ENCODE results near the gene NMBR. TPM values are rescaled to one million over a fixed set of nuclear protein-coding genes. Genes with fewer than 3 reads are reported as not detected.

The NMBR gene
- not detected for total RNA-seq (ENCODE audit: unreplicated experiment)
- long read RNA-seq: 0 reads

DNA sequence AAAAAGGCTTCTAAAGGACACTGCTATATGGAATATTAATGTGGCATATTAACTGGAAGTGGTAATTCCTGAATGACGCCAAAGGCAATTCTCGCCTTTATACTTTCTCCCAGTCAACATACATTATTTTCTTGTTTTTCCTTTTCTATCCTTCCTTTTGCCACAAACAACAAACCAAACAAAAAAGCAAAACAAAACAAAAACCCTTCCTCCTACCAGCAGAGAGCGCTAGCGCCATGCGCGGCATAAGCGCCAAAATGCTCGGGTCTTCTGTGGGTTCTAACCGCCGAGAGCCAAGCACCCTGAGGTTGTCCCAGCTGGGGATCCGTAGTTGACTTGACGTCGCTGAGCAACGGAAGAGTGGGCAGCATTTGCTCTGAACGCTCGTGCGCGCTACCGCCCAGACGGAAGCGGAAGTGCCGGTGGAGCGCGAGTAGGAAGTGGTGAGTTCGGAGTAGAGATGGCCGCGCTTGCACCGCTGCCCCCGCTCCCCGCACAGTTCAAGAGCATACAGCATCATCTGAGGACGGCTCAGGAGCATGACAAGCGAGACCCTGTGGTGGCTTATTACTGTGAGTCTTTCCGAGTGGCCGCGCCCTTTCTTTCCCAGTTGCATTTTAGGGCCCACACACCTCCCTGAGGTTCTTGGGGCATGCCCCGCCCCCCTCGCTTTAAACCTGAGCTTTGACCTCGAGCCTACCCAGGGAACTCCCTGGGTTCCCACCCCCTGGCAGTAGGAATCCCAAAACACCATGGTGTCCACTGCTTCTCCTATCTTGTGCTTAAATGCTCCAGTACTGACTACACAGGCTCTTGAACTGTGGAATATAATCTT, at the start of gene NMBR, which contains the start of gene VTA1:
NMBR (minus strand) TSS at position 295 of the 835 bp plus-strand sequence. CDS start 58,464 bp downstream, outside the sequence.
VTA1 (plus strand) TSS at position 436 of the 835 bp plus-strand sequence; CDS start at position 461, 25 bp downstream.
- Mint-ChIP-seq H3K4me1 (ENCODE audit: unreplicated experiment) (peaks cover 35% of the 10 kb centered on the region), H3K36me3 (ENCODE audit: low read depth, unreplicated experiment) (no peaks in the 10 kb centered on the region), H3K9me3 (ENCODE audit: unreplicated experiment) (no peaks in the 10 kb centered on the region), H3K27me3 (ENCODE audit: unreplicated experiment) (peaks cover 3% of the 10 kb centered on the region), H3K4me3 (ENCODE audit: unreplicated experiment) (peak within 1 kb of the TSS; percentile 97), H3K27ac (ENCODE audit: unreplicated experiment) (peak within 1 kb of the TSS; percentile 91)
- TF ChIP-seq, protein P1, sequence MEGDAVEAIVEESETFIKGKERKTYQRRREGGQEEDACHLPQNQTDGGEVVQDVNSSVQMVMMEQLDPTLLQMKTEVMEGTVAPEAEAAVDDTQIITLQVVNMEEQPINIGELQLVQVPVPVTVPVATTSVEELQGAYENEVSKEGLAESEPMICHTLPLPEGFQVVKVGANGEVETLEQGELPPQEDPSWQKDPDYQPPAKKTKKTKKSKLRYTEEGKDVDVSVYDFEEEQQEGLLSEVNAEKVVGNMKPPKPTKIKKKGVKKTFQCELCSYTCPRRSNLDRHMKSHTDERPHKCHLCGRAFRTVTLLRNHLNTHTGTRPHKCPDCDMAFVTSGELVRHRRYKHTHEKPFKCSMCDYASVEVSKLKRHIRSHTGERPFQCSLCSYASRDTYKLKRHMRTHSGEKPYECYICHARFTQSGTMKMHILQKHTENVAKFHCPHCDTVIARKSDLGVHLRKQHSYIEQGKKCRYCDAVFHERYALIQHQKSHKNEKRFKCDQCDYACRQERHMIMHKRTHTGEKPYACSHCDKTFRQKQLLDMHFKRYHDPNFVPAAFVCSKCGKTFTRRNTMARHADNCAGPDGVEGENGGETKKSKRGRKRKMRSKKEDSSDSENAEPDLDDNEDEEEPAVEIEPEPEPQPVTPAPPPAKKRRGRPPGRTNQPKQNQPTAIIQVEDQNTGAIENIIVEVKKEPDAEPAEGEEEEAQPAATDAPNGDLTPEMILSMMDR (IDR thresholded peaks at IDR 0.05; ENCODE audit: unreplicated experiment): peak; percentile 71
- DNase-seq (ENCODE audit: low spot score): peak; percentile 93

DNA sequence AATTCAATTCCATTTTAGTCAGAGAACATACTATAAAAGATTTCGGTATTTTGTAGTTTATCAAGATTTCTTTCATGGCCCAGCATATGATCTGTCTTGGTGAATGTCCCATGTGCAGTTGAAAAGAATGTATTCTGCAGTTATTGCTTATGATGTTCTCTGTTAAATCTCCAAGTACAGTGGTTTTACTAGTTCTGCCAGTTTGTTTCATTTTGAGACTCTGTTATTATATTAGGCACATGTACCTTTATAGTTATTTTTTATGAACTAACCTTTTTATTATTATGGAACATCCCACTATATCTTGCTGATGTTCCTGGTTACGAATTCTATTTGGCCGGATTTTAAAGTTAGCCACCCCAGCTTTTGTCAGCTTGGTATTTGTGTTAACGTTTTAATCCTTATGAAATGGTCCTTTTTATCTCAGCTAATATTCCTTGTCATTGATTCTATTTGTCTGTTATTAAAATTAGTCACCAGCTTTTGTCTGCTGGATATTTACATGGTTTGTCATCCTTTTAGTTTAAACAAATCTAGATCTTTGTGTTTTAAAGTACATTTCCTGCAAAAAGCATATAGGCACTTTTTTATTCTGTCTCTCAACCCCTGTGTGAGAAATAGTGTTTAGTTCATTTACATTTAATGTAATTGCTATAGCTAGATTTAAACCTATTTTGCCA, 49.1 kb upstream of the NMBR start:
- H3K27ac Mint-ChIP-seq (ENCODE audit: unreplicated experiment): no peak overlapping the region
- no peaks in the 10 kb centered on the region for H3K4me1 Mint-ChIP-seq (ENCODE audit: unreplicated experiment)
- no peaks in the 10 kb centered on the region for H3K9me3 Mint-ChIP-seq (ENCODE audit: unreplicated experiment)
- H3K27me3 Mint-ChIP-seq (ENCODE audit: unreplicated experiment): no peaks in the 10 kb centered on the region
- no peak for DNase-seq (ENCODE audit: low spot score)
- TF ChIP-seq, protein P1 (IDR thresholded peaks at IDR 0.05; ENCODE audit: unreplicated experiment): no peak
- no peak overlapping the region for H3K4me3 Mint-ChIP-seq (ENCODE audit: unreplicated experiment)
- H3K36me3 Mint-ChIP-seq (ENCODE audit: low read depth, unreplicated experiment): no peaks in the 10 kb centered on the region

DNA sequence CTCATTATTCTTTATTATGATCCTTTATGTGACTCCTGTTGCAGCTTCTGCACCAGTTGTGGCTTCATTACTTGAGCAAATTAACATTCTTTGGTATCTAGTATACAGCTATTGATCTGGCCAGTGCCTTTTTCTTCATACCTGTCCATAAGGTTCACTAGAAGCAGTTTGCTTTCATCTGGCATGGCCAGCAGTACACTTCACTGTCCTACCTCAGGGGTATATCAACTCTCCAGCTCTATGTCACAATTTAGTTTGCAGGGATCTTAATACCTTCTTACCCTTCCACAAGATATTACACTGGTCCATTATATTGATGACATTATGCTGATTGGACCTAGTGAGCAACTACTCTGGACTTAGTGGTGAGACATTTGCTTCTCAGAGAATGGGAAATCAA, 46.7 kb upstream of the NMBR start:
- no peak for DNase-seq (ENCODE audit: low spot score)
- TF ChIP-seq, protein P1 (IDR thresholded peaks at IDR 0.05; ENCODE audit: unreplicated experiment): no peak
- H3K36me3 Mint-ChIP-seq (ENCODE audit: low read depth, unreplicated experiment): no peaks in the 10 kb centered on the region
- H3K4me1 Mint-ChIP-seq (ENCODE audit: unreplicated experiment): no peaks in the 10 kb centered on the region
- no peak overlapping the region for H3K4me3 Mint-ChIP-seq (ENCODE audit: unreplicated experiment)
- no peaks in the 10 kb centered on the region for H3K9me3 Mint-ChIP-seq (ENCODE audit: unreplicated experiment)
- no peaks in the 10 kb centered on the region for H3K27me3 Mint-ChIP-seq (ENCODE audit: unreplicated experiment)
- H3K27ac Mint-ChIP-seq (ENCODE audit: unreplicated experiment): no peak overlapping the region

DNA sequence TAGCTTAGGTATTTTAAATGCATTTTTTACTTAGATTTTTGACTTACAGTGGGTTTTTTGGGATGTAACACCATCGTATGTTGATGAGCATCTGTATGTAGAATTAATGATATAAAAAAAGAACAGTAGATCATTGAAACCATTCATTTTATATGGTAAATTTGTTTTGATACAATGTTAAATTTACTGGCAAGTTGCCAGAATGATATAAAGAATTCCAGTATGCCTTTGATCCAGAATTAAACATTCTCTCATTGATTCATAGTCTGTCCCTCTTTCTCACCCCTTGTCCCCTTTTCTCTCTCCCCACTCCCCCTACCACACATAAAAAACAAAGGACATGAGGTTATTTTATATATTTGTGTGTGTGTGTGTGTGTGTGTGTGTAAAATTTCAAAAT, 45.4 kb upstream of the NMBR start:
- H3K36me3 Mint-ChIP-seq (ENCODE audit: low read depth, unreplicated experiment): no peaks in the 10 kb centered on the region
- H3K4me3 Mint-ChIP-seq (ENCODE audit: unreplicated experiment): no peak overlapping the region
- no peaks in the 10 kb centered on the region for H3K9me3 Mint-ChIP-seq (ENCODE audit: unreplicated experiment)
- no peaks in the 10 kb centered on the region for H3K4me1 Mint-ChIP-seq (ENCODE audit: unreplicated experiment)
- H3K27me3 Mint-ChIP-seq (ENCODE audit: unreplicated experiment): no peaks in the 10 kb centered on the region
- TF ChIP-seq, protein P1 (IDR thresholded peaks at IDR 0.05; ENCODE audit: unreplicated experiment): no peak
- H3K27ac Mint-ChIP-seq (ENCODE audit: unreplicated experiment): no peak overlapping the region
- no peak for DNase-seq (ENCODE audit: low spot score)

Data from endothelial cell (in vitro differentiated cells).